HEK293T (cell line): Measurements from ENCODE around the gene PAQR7.

ENCODE experiments used
- CTCF ChIA-PET: fragments of 350-600 bp; formaldehyde crosslinking; extraction: SDS; loops from one replicate; lab custom pipeline; 2021; ENCODE audit warnings: antibody characterized with exemption, inconsistent platforms; lab: Yijun Ruan, JAX
- POLR2A ChIA-PET: fragments of 350-600 bp; formaldehyde crosslinking; extraction: SDS; loops from one replicate; lab custom pipeline; 2020; ENCODE audit warnings: antibody characterized with exemption, inconsistent platforms; lab: Yijun Ruan, JAX
- DNase-seq: peaks from one replicate; pipeline ENCODE4 v3.0.0; 2012; ENCODE audit warnings: mixed read lengths; ENCODE audit errors: extremely low spot score
- ARNT ChIP-seq: fragments of 450-650 bp; IDR thresholded peaks from 2 replicates; pipeline ENCODE4 v1.6.1; 2017; ENCODE audit warnings: mild to moderate bottlenecking
- BHLHE40 ChIP-seq: fragments of 450-650 bp; IDR thresholded peaks from 2 replicates; pipeline ENCODE4 v1.6.1; 2016; ENCODE audit warnings: mild to moderate bottlenecking, moderate library complexity, borderline replicate concordance
- CTBP1 ChIP-seq: fragments of 450-650 bp; IDR thresholded peaks from 2 replicates; pipeline ENCODE4 v1.6.1; 2016; ENCODE audit warnings: borderline replicate concordance
- ELF4 ChIP-seq: fragments of 450-650 bp; IDR thresholded peaks from 2 replicates; pipeline ENCODE4 v1.6.1; 2017; ENCODE audit warnings: antibody characterized with exemption
- FOXA1 ChIP-seq: fragments of 450-650 bp; IDR thresholded peaks from 2 replicates; pipeline ENCODE4 v1.6.1; 2016; ENCODE audit warnings: mild to moderate bottlenecking
- FOXK2 ChIP-seq: fragments of 450-650 bp; IDR thresholded peaks from 2 replicates; pipeline ENCODE4 v1.6.1; 2016; ENCODE audit warnings: mild to moderate bottlenecking
- FOXM1 ChIP-seq: fragments of 450-650 bp; IDR thresholded peaks from 2 replicates; pipeline ENCODE4 v1.6.1; 2017; ENCODE audit warnings: mild to moderate bottlenecking, borderline replicate concordance
- HDGF ChIP-seq: fragments of 450-650 bp; IDR thresholded peaks from 2 replicates; pipeline ENCODE4 v1.6.1; 2017; ENCODE audit warnings: antibody characterized with exemption, borderline replicate concordance
- L3MBTL2 ChIP-seq: fragments of 450-650 bp; conservative IDR thresholded peaks from 2 replicates; pipeline ENCODE4 v1.6.1; 2016; ENCODE audit warnings: mild to moderate bottlenecking
- LEF1 ChIP-seq: fragments of 450-650 bp; IDR thresholded peaks from 2 replicates; pipeline ENCODE4 v1.6.1; 2017; ENCODE audit warnings: mild to moderate bottlenecking, borderline replicate concordance
- NFRKB ChIP-seq: fragments of 450-650 bp; IDR thresholded peaks from 2 replicates; pipeline ENCODE4 v1.6.1; 2016; ENCODE audit warnings: mild to moderate bottlenecking, moderate library complexity
- PKNOX1 ChIP-seq: fragments of 450-650 bp; IDR thresholded peaks from 2 replicates; pipeline ENCODE4 v1.6.1; 2016
- SP1 ChIP-seq: fragments of 450-650 bp; IDR thresholded peaks from 2 replicates; pipeline ENCODE4 v1.6.1; 2017
- SUZ12 ChIP-seq: fragments of 450-650 bp; IDR thresholded peaks from 2 replicates; pipeline ENCODE4 v1.6.1; 2016; ENCODE audit warnings: mild to moderate bottlenecking
- TARDBP ChIP-seq: fragments of 450-650 bp; IDR thresholded peaks from 2 replicates; pipeline ENCODE4 v1.6.1; 2016
- ZNF384 ChIP-seq: fragments of 450-650 bp; IDR thresholded peaks from 2 replicates; pipeline ENCODE4 v1.6.1; 2016

Gene PAQR7

DNA sequence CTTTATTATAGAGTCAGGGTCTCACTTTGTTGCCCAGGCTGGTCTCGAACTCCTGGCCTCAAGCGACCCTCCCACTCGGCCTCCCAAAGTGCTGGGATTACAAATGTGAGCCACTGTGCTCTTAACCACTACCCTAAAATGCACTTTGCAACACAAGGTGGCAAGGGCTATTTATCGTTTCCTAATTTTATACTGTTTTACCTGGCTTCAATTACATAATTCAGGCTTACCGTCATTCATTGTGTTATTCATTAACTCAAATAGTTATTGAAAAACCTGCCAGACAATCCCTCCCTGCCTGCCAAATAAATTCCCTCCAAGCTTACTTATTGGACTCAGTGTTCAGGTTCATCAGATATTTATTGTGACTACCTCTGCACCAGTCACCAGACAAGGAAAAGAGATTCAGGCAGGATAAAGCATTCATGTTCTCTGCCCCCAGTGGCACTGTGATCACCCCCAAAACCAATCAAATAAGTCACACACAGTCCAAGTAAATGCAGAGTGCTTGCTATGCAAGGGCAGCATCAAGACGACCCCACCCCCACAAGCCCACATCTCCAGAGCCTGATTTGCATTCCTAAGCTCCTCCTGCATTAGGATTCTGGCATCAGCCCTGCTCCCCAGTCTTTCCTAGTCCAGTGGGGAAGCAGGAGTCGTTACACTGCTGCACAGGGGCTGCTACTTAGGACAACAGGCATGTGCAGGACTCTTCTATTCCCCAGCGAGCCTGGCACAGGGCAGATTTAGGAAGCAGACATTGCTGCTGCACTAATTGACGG lies 8.1 kb downstream of the PAQR7 start:
- ChIA-PET POLR2A (no interaction called here), CTCF (interaction anchor here (0.6 kb wide), 1 partner anchor 787 kb away, joined by 3 read pairs; no protein-coding TSS in a partner anchor)
- no peak for DNase-seq
- TF ChIP-seq ELF4 (no peak), HDGF (no peak), FOXK2 (no peak), SUZ12 (no peak), FOXM1 (no peak), LEF1 (no peak), NFRKB (no peak)

- ChIA-PET POLR2A (interaction anchor here (1.6 kb wide), 1 partner anchor 9 kb away, joined by 6 read pairs; the partner anchor contains the start of gene PAQR7), CTCF (no interaction called here)
- no peak for TF ChIP-seq SUZ12
- no peak for TF ChIP-seq FOXK2
- TF ChIP-seq SP1 = no peak
- DNase-seq = no peak
Measured at GRCh38 chr1:25866288-25866687, 9.2 kb downstream of the PAQR7 start.

- TF ChIP-seq SP1 (no peak), CTBP1 (no peak), LEF1 (no peak), ELF4 (no peak), FOXK2 (no peak), ARNT (no peak), HDGF (no peak), PKNOX1 (no peak), BHLHE40 (no peak), L3MBTL2 (no peak)
- POLR2A ChIA-PET = no interaction called here
- DNase-seq = no peak
- CTCF ChIA-PET = no interaction called here
Measured at GRCh38 chr1:25864434-25864833, 11.1 kb downstream of the PAQR7 start.

DNA sequence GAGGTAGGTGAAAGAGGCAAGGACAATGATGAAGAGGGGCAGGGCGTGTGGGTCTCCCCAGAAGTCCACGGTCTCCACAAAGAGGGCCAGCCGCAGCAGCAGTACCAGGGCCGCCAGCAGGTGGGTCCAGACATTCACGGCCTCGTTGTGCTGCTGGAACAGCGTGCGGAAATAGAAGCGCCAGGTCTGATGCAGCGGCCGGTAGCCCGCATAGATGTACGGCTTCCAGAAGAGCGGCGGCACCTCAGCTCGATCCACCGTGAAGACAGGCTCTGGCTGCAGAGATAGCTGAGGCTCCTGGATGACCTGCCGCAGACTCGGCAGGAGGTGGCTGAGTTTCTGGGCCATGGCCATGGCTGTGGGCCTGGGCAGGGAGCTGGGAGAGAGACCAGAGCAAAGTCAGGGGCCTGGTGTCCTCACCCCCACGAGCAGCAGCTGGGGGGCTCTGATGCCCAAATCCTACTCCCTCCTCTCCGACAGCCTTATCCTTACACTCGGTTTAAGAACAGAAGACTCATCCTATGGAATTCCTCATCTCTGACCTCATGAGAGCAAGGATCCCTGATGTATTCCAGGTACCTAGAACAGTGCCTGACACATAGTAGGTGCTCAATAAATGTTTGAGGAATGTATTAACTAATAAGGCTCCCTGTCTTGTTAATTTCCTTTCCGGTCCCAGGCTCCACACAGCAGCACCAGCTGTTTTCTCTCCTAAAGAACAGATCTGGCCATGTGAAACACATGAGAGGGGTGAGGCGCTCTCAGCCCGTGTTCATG lies 11.8 kb downstream of the PAQR7 start:
- POLR2A ChIA-PET = no interaction called here
- no peak for TF ChIP-seq ZNF384
- TF ChIP-seq CTBP1 = no peak
- no peak for TF ChIP-seq LEF1
- TF ChIP-seq L3MBTL2 = no peak
- no peak for TF ChIP-seq PKNOX1
- no peak for TF ChIP-seq TARDBP
- TF ChIP-seq ELF4 = no peak
- TF ChIP-seq BHLHE40 = no peak
- no peak for TF ChIP-seq NFRKB
- TF ChIP-seq ARNT = no peak
- no peak for TF ChIP-seq FOXA1
- no peak for TF ChIP-seq SP1
- TF ChIP-seq FOXM1 = no peak
- TF ChIP-seq FOXK2 = no peak
- no peak for TF ChIP-seq HDGF
- TF ChIP-seq SUZ12 = no peak
- DNase-seq = no peak
- CTCF ChIA-PET = no interaction called here

GRCh38 chr1:25862785-25863485 lies 12.6 kb downstream of the PAQR7 start:
- TF ChIP-seq CTBP1 = no peak
- no peak for TF ChIP-seq TARDBP
- no peak for TF ChIP-seq SP1
- no peak for TF ChIP-seq FOXK2
- TF ChIP-seq ELF4 = no peak
- no peak for TF ChIP-seq ARNT
- TF ChIP-seq SUZ12 = no peak
- no peak for TF ChIP-seq FOXA1
- no peak for TF ChIP-seq HDGF
- no peak for TF ChIP-seq FOXM1
- TF ChIP-seq LEF1 = no peak
- no peak for TF ChIP-seq L3MBTL2
- no peak for TF ChIP-seq ZNF384
- no peak for TF ChIP-seq NFRKB
- CTCF ChIA-PET = no interaction called here

More at GRCh38 chr1:25862785-25863485, 12.6 kb downstream of the PAQR7 start:
- POLR2A ChIA-PET = interaction anchor here (1.7 kb wide), 1 partner anchor 12 kb away, joined by 11 read pairs; the partner anchor contains the start of gene PAQR7
- no peak for DNase-seq
